GM10266 (cell line): ENCODE data around the gene CHTF8.

Source experiments
- DNase-seq: peaks from one replicate; pipeline ENCODE4 v3.0.0; 2012; ENCODE audit errors: extremely low spot score
- CTCF ChIP-seq: IDR thresholded peaks from 2 replicates; pipeline ENCODE4 v1.5.1; 2012; ENCODE audit warnings: mild to moderate bottlenecking, low read depth; ENCODE audit not compliant: control insufficient read depth, insufficient read depth; ENCODE audit errors: missing control alignments

Gene CHTF8

DNA sequence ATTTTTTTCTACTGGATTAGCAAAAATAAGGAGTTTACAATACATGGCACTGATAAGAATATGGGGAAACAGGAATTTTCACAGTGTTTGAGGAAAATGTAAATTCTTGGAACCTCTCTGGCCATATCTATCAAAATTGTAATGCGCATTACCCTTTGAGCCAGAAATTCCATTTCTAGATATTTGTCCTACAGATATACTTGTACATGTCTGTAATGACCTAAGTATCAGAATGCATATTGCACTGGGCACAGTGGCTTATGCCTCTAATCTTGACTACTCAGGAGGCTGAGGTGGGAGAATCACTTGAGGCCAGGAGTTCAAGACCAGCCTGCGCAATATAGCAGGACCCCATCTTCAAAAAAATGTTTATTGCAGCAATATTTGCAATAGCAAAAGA is 52.7 kb downstream of the CHTF8 start:
- no peak for TF ChIP-seq CTCF
- DNase-seq, result no peak

GRCh38 chr16:69078073-69078472 is 54.3 kb downstream of the CHTF8 start:
- no peak for TF ChIP-seq CTCF
- no peak for DNase-seq

- TF ChIP-seq CTCF, result no peak
- no peak for DNase-seq
These were observed 55.1 kb downstream of the CHTF8 start for GRCh38 chr16:69077251-69077650.

DNA sequence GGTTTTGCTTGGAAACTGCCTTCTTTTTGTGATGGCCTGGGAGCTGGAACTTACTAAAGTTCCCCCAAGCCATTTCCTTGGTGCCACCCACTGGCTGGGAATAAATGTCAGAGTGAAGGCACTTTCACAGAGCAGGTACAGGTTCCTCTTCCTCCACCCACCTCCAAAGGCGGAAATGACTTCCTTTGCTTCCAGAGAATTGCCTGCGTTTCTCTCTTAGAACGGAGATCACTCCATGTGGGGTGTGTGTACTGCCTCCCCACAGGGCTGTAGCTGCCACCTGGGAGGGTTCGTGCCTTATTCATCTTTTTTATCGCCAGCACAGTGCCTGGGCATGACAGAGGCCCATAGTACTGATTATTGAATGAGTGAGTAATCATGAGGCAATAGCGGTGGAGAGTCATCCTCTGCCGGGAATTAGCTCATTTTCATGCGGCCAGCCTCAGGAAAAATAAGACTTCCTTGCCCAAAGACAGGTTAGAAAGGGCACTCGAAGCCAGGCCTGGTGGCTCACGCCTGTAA is 59.1 kb downstream of the CHTF8 start:
- no peak for DNase-seq
- TF ChIP-seq CTCF, result no peak

- no peak for DNase-seq
- TF ChIP-seq CTCF, result no peak
These were observed 59.8 kb downstream of the CHTF8 start for GRCh38 chr16:69072640-69072974.

- no peak for TF ChIP-seq CTCF
- no peak for DNase-seq
These were observed 61.4 kb downstream of the CHTF8 start for GRCh38 chr16:69071036-69071435.

- TF ChIP-seq CTCF, result no peak
These were observed 62.9 kb downstream of the CHTF8 start for GRCh38 chr16:69069504-69069903.

More at GRCh38 chr16:69069504-69069903, 62.9 kb downstream of the CHTF8 start:
- DNase-seq, result no peak
